KOPT-K1 (cell line): Measurements from ENCODE around the gene SNX15.

Experiments used
- H3K27ac ChIP-seq: fragments of 200-600 bp; sonication (generic); 2 replicates; pipeline ENCODE4 v1.5.1; 2016; ENCODE audit warnings: antibody characterized with exemption, mild to moderate bottlenecking, low read depth, low read length; ENCODE audit not compliant: poor library complexity, severe bottlenecking
- H3K36me3 ChIP-seq: fragments of 200-600 bp; sonication (generic); 2 replicates; pipeline ENCODE4 v1.5.1; 2017; ENCODE audit warnings: antibody characterized with exemption, mild to moderate bottlenecking, low read length, moderate library complexity; ENCODE audit not compliant: insufficient read depth
- H3K9me3 ChIP-seq: fragments of 200-600 bp; sonication (generic); 2 replicates; pipeline ENCODE4 v1.5.1; 2017; ENCODE audit warnings: antibody characterized with exemption, low read length, mild to moderate bottlenecking; ENCODE audit not compliant: insufficient read depth, poor library complexity, severe bottlenecking

The SNX15 gene

DNA sequence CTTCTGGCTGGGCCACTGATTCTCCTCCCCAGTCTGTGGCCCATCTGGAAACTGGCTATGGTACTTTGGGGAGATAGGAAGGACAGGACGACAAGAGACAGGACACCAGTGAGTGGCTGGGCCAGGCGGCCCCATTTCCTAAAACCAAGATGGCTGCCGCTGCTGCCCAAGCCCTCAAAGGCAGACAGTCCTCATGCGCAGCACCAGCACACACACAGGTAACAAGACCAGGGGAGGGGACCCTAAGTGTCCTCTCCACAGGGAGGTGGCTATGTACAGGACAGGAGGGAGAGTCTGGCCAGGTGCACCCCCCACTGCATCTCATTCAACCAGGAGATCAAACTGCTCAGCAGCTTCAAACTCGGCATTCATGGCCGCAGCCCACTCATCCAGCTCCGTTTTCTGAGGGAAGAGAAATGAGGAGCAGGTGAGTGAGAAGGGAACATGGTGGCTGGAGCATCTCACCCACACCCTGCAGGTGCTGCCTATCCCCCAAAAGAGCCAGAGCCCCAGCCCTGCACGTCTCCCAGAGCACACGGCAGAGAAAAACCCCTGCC is 51.6 kb downstream of the SNX15 start:
- Histone ChIP-seq H3K36me3 (peaks cover 80% of the 10 kb centered on the region), H3K27ac (no peak overlapping the region), H3K9me3 (no peaks in the 10 kb centered on the region)

DNA sequence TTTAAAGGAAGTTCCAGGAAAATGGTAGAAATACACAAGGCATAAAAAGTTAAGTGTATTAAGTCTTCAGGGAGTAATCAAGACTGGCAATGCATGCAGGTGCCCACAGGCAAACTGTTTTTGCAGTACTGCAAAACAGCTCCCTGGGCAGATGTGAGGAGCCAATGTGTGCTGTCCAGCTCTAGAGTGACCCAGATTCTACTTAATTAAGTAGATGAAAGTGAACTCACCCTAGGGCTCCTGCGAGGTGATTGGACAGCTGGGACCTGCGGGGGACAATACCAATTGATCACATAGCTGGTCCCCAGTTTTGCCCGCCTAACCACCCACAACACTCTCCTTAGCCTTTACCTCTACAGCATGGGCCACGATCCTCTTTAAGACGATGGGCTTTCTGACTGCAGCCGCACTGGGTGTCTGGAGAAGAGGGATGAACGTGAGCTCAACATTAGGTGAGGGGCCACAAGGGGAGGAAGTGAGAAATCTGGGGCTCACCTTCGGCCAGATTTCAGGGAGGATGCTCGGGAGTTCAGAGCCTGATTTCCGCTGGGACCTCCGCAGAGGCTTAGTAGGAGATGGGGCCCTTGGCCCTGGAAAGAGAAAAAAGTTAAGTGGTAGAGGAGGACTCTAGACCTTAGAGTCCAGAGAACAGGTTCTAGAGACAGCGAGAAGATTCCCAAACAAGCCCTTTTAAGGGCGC is 56.0 kb downstream of the SNX15 start:
- H3K36me3 ChIP-seq, result peaks cover 80% of the 10 kb centered on the region
- H3K9me3 ChIP-seq, result no peaks in the 10 kb centered on the region
- peak overlapping the region; percentile 97 for H3K27ac ChIP-seq

DNA sequence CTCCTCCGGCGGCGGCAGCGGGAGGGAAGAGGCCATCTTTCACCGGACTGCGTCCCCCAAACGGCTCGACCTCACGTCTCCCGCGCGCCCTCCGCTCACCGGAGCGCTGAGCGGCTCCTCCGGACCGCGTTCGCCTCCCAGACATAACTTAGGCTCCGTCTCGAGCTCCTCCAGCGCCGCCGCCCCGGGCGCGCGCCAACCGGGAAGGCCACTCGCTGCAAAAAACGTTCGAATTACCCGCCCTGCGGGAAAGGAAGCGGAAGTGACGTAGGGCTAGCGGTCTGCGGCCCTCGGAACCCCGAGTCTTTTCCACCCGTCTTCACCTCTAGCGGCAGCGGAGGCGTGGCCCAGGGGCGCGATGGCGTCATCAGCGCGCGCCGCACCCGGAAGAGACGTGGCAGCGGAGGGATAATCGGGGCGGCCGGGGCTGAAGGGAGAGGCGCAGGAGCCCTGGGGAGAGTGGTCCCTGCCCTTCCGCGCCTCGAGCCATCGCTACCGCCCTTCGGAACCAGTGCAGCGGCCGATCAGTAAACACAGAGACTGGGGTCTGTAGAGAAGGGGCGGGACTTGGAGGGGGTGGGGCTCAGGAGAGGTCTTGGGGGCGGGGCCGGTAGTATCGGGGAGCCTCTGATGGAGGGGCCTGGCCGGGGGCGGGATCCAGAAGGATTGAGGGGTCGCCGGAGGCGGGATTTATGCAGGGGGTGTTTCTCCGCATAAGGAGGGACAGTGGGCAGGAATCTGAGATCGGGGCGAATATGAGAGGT is 56.8 kb downstream of the SNX15 start, which contains the start of the genes CDCA5 and ZFPL1:
CDCA5 (minus strand) TSS at position 207 of the 764 bp plus-strand sequence; CDS start at position 145, 62 bp downstream.
ZFPL1 (plus strand) TSS at position 389 of the 764 bp plus-strand sequence. CDS start 477 bp downstream, outside the sequence.
- Histone ChIP-seq H3K36me3 (peaks cover 80% of the 10 kb centered on the region), H3K27ac (peak within 1 kb of the TSS; percentile 97), H3K9me3 (no peaks in the 10 kb centered on the region)

DNA sequence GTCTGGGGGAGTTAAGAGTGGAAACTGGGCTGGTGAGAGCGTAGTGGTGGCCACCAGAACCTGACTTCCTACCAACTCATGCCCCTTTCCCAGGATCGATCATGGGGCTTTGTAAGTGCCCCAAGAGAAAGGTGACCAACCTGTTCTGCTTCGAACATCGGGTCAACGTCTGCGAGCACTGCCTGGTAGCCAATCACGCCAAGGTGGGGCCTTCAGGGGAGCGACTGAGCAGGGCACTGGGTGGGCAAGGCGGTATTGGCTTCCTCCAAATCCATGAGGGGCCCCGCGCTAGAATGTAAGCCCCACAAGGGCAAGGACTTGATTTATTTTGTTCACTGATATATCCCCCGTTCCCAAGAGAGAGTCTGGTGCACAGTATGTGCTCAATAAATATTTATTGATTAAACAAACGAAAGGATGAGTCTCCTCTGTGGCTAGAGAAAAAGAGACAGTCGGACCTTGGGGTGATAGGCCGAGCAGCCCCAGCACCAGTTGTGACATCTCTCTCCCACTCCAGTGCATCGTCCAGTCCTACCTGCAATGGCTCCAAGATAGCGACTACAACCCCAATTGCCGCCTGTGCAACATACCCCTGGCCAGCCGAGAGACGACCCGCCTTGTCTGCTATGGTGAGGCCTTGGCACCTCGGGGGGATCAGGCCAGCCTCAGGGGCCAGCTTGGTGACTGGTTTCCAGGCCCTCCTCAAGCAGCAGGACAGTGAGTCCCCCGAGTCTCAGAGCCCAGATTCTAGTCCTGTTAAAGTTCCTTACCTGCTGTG is 57.5 kb downstream of the SNX15 start:
- Histone ChIP-seq H3K36me3 (peaks cover 80% of the 10 kb centered on the region), H3K9me3 (no peaks in the 10 kb centered on the region), H3K27ac (peak overlapping the region; percentile 97)

DNA sequence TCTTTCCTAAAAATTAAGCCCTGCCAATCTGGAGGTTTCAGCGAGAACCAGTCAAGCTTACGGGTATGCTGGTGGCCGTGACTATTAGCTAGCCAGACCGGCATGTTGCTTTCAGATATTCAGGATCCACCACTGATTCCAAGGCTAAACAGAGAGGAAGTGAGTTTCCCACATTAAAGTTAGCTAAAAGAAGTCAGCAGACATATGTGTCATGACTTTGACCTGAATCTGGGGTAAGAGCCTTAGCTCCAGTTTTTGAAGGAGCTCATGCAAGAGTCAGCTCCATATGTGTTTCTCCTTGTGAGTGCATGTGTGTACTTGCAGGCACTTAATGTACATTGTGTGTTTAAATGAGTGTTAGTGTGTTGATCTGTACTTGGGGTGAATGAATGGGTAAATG is 58.2 kb downstream of the SNX15 start:
- Histone ChIP-seq H3K9me3 (no peaks in the 10 kb centered on the region), H3K36me3 (peaks cover 74% of the 10 kb centered on the region), H3K27ac (no peak overlapping the region)

DNA sequence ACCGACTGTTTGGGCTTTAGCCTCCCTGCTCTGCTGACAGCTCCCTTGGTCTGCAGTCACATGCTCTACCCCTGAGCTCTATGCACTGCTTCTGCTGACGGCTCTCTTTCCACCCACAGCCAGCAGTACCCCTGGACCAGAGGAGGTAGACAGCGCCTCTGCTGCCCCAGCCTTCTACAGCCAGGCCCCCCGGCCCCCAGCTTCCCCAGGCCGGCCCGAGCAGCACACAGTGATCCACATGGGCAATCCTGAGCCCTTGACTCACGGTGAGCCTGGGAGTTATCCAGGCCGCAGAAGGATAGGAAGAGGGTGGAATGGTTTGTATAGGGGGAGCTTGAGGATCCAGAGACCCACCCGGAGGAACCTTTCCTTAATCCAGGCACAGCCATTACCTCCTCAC is 59.6 kb downstream of the SNX15 start:
- Histone ChIP-seq H3K9me3 (no peaks in the 10 kb centered on the region), H3K27ac (no peak overlapping the region), H3K36me3 (peaks cover 61% of the 10 kb centered on the region)

DNA sequence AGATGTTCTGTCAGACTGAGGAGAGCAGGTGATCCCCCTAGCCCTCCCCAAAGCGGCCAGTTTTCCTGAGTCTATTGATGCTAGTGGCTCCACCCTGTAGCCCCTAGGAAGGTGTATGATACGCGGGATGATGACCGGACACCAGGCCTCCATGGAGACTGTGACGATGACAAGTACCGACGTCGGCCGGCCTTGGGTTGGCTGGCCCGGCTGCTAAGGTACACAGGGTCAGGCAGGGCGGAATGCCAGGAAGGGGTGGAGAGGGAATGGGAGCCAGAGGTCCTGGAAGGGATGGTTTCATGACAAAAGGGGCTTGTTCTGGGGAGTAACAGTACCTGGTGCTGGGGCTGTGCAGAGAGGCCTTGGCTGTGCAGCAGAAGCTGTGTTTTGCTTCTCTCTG is 60.0 kb downstream of the SNX15 start:
- Histone ChIP-seq H3K36me3 (peaks cover 57% of the 10 kb centered on the region), H3K9me3 (no peaks in the 10 kb centered on the region), H3K27ac (no peak overlapping the region)

DNA sequence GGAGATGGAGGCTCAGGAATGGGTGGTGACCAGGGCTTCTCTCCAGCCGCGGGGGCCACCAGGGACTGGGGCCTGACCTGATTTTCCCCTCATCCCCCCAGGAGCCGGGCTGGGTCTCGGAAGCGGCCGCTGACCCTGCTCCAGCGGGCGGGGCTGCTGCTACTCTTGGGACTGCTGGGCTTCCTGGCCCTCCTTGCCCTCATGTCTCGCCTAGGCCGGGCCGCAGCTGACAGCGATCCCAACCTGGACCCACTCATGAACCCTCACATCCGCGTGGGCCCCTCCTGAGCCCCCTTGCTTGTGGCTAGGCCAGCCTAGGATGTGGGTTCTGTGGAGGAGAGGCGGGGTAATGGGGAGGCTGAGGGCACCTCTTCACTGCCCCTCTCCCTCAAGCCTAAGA is 60.6 kb downstream of the SNX15 start:
- Histone ChIP-seq H3K27ac (no peak overlapping the region), H3K9me3 (no peaks in the 10 kb centered on the region), H3K36me3 (peaks cover 51% of the 10 kb centered on the region)

DNA sequence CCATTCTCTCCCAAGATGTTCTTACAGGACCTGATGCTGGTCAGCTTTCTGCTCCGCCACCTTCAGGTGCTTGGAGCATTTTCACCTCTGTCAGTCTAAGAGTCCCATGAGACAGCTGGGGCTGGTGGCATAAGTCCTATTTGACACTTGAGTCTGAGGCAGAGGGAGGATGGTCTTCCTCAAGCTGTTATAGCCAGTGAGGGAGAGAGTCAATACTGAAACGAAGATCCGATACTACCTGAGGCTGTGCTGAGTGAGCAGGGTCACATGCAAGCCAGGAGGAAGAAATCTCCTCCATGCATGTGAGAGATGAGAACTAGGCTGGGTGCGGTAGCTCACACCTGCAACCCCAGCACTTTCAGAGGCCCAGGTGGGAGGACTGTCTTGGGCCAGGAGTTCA is 62.4 kb downstream of the SNX15 start:
- no peaks in the 10 kb centered on the region for H3K9me3 ChIP-seq
- peaks cover 49% of the 10 kb centered on the region for H3K36me3 ChIP-seq
- H3K27ac ChIP-seq, result no peak overlapping the region
